NCI-H146 (cell line): ENCODE data around the gene NEURL2.
A peak's percentile ranks its signal among the peaks of the same experiment; 100 is the strongest.
"Not testable (repeated sequence)": the region's sequence is repeated elsewhere in the genome, so short reads cannot be mapped to it uniquely, and the experiment has no call there.

Experiments used
- DNase-seq: peaks from one replicate; lab custom pipeline; 2025; lab: John Stamatoyannopoulos, UW

The NEURL2 gene

GRCh38 chr20:45890985-45891983 is at the start of gene NEURL2, which contains the start of gene CTSA:
TSS of gene NEURL2 (minus strand) at chr20:45891208. CDS start at chr20:45890991, 217 bp downstream.
TSS of gene CTSA (plus strand) at chr20:45891335. CDS start at chr20:45891569, 234 bp downstream.
- peak; percentile 96 for DNase-seq

GRCh38 chr20:45940469-45940868 is 49.5 kb upstream of the NEURL2 start:
- no peak for DNase-seq

GRCh38 chr20:45940053-45940452 is 49.0 kb upstream of the NEURL2 start:
- no peak for DNase-seq

GRCh38 chr20:45938727-45939438 is 47.9 kb upstream of the NEURL2 start:
- no peak for DNase-seq

- no peak for DNase-seq
These were observed 46.8 kb upstream of the NEURL2 start for GRCh38 chr20:45937765-45938164.

GRCh38 chr20:45935416-45936046 is 44.5 kb upstream of the NEURL2 start:
- peak; percentile 38 for DNase-seq

GRCh38 chr20:45934586-45935415 is 43.8 kb upstream of the NEURL2 start, which contains the start of gene PCIF1:
TSS of gene PCIF1 (plus strand) at chr20:45934683. CDS start at chr20:45939000, 4,317 bp downstream.
- DNase-seq, result peak; percentile 98

GRCh38 chr20:45934046-45934585 is 43.1 kb upstream of the NEURL2 start:
- peak; percentile 86 for DNase-seq

- peak; percentile 99 for DNase-seq
These were observed 42.4 kb upstream of the NEURL2 start for GRCh38 chr20:45933266-45934045.

GRCh38 chr20:45931680-45932079 is 40.7 kb upstream of the NEURL2 start:
- DNase-seq, result not testable (repeated sequence)

GRCh38 chr20:45927071-45927878 is 36.3 kb upstream of the NEURL2 start:
- no peak for DNase-seq

GRCh38 chr20:45926731-45927070 is 35.7 kb upstream of the NEURL2 start:
- no peak for DNase-seq

- no peak for DNase-seq
These were observed 35.0 kb upstream of the NEURL2 start for GRCh38 chr20:45925821-45926506.

- DNase-seq, result no peak
These were observed 33.6 kb upstream of the NEURL2 start for GRCh38 chr20:45924391-45925261.

- no peak for DNase-seq
These were observed 30.6 kb upstream of the NEURL2 start for GRCh38 chr20:45921337-45922189.

- no peak for DNase-seq
These were observed 29.7 kb upstream of the NEURL2 start for GRCh38 chr20:45920462-45921336.
